Upper lobe of right lung (tissue), 1 donor: ENCODE measurements around the gene MEGF9. TPM values are rescaled to one million over a fixed set of nuclear protein-coding genes. Genes with fewer than 3 reads are reported as not detected.

Source experiments
- ATAC-seq: fragments of 200-7000 bp; cut with Tn5 transposase; one replicate; pipeline ENCODE4 v1.9.1; 2020; ENCODE audit warnings: mild to moderate bottlenecking, moderate library complexity
- DNase-seq: peaks from one replicate; pipeline ENCODE4 v3.0.0-alpha.2; 2020
- H3K27ac ChIP-seq: fragments of 200-600 bp; one replicate; pipeline ENCODE4 v1.8.0; 2022
- H3K27me3 ChIP-seq: fragments of 200-600 bp; one replicate; pipeline ENCODE4 v1.8.0; 2022; ENCODE audit warnings: mild to moderate bottlenecking
- H3K36me3 ChIP-seq: fragments of 200-600 bp; one replicate; pipeline ENCODE4 v1.8.0; 2022
- H3K4me1 ChIP-seq: fragments of 200-600 bp; one replicate; pipeline ENCODE4 v1.8.0; 2022
- H3K4me3 ChIP-seq: fragments of 200-600 bp; one replicate; pipeline ENCODE4 v1.8.0; 2022; ENCODE audit warnings: mild to moderate bottlenecking
- H3K9me3 ChIP-seq: fragments of 200-600 bp; one replicate; pipeline ENCODE4 v1.8.0; 2022
- CTCF ChIP-seq: fragments of 200-600 bp; IDR thresholded peaks from one replicate; pipeline ENCODE4 v1.8.0; 2022; ENCODE audit warnings: antibody characterized with exemption
- intact Hi-C: fragments of 100-400 bp; cut with DNase I; formaldehyde crosslinking; loops from one replicate; pipeline ENCODE4 v1.11.0; 2022
- total RNA-seq: library from RNA; stranded (reverse); fragmentation: NEBNext Ultra II Directional; extraction: Animal tissue kit (Norgen Biotek cat#: 25700); gene quantifications from one replicate; pipeline ENCODE4 v1.2.1, GENCODE V29; 2021
- donor health status: DM: no; HTN: yes; CAD: no; lungs with severe emphysema.

Gene MEGF9
- total RNA-seq, 1 donor from 2014 or later, result 92.9 TPM

- DNase-seq (no peak), ATAC-seq (no peak)
- H3K4me3 ChIP-seq, result no peak overlapping the region
- TF ChIP-seq CTCF, result no peak
- peaks cover 20% of the 10 kb centered on the region for H3K4me1 ChIP-seq
- no peak overlapping the region for H3K27ac ChIP-seq
- no peaks in the 10 kb centered on the region for H3K9me3 ChIP-seq
- intact Hi-C loops, result no loop called here
- H3K36me3 ChIP-seq, result no peaks in the 10 kb centered on the region
- H3K27me3 ChIP-seq, result no peaks in the 10 kb centered on the region
Observed at GRCh38 chr9:120690372-120690771, 23.9 kb downstream of the MEGF9 start.

GRCh38 chr9:120689860-120690259, 24.4 kb downstream of the MEGF9 start:
- no peak for ATAC-seq
- intact Hi-C loops, result no loop called here
- DNase-seq, result no peak
- H3K4me3 ChIP-seq, result no peak overlapping the region
- no peak for TF ChIP-seq CTCF
- H3K36me3 ChIP-seq, result no peaks in the 10 kb centered on the region
- H3K9me3 ChIP-seq, result no peaks in the 10 kb centered on the region
- no peak overlapping the region for H3K27ac ChIP-seq
- H3K4me1 ChIP-seq, result peaks cover 20% of the 10 kb centered on the region
- H3K27me3 ChIP-seq, result no peaks in the 10 kb centered on the region

- no peak for DNase-seq
- TF ChIP-seq CTCF, result no peak
- intact Hi-C loops, result no loop called here
- H3K27ac ChIP-seq, result no peak overlapping the region
- H3K4me1 ChIP-seq, result peaks cover 22% of the 10 kb centered on the region
- H3K9me3 ChIP-seq, result no peaks in the 10 kb centered on the region
- no peak overlapping the region for H3K4me3 ChIP-seq
- no peaks in the 10 kb centered on the region for H3K27me3 ChIP-seq
- no peak for ATAC-seq
- no peaks in the 10 kb centered on the region for H3K36me3 ChIP-seq
Observed at GRCh38 chr9:120688758-120689157, 25.5 kb downstream of the MEGF9 start.

GRCh38 chr9:120683150-120683549, 31.1 kb downstream of the MEGF9 start:
- Histone ChIP-seq H3K9me3 (no peaks in the 10 kb centered on the region), H3K36me3 (no peaks in the 10 kb centered on the region), H3K4me1 (peaks cover 11% of the 10 kb centered on the region), H3K4me3 (no peak overlapping the region), H3K27ac (no peak overlapping the region), H3K27me3 (no peaks in the 10 kb centered on the region)
- ATAC-seq, result no peak
- intact Hi-C loops, result no loop called here
- TF ChIP-seq CTCF, result no peak
- DNase-seq, result no peak

GRCh38 chr9:120681121-120681520, 33.1 kb downstream of the MEGF9 start:
- Histone ChIP-seq H3K27me3 (no peaks in the 10 kb centered on the region), H3K27ac (no peak overlapping the region), H3K9me3 (no peaks in the 10 kb centered on the region), H3K36me3 (no peaks in the 10 kb centered on the region), H3K4me1 (peaks cover 18% of the 10 kb centered on the region), H3K4me3 (no peak overlapping the region)
- DNase-seq (no peak), ATAC-seq (no peak)
- intact Hi-C loops, result no loop called here
- no peak for TF ChIP-seq CTCF

GRCh38 chr9:120680579-120680978, 33.7 kb downstream of the MEGF9 start:
- no peak for TF ChIP-seq CTCF
- H3K36me3 ChIP-seq, result no peaks in the 10 kb centered on the region
- H3K4me1 ChIP-seq, result peaks cover 20% of the 10 kb centered on the region
- intact Hi-C loops, result no loop called here
- H3K9me3 ChIP-seq, result no peaks in the 10 kb centered on the region
- no peak overlapping the region for H3K27ac ChIP-seq
- no peaks in the 10 kb centered on the region for H3K27me3 ChIP-seq
- DNase-seq, result no peak
- no peak for ATAC-seq
- no peak overlapping the region for H3K4me3 ChIP-seq
